BLaER1 (cell line): Measurements from ENCODE around the gene GRIFIN.
A peak's percentile ranks its signal among the peaks of the same experiment; 100 is the strongest.

Experiments used
- H3K27ac ChIP-seq: shearing (Covaris generic); formaldehyde crosslinking; 2 replicates; pipeline ENCODE4 v1.8.1; 2022
- H3K27me3 ChIP-seq: shearing (Covaris generic); formaldehyde crosslinking; 2 replicates; pipeline ENCODE4 v1.8.1; 2022
- H3K36me3 ChIP-seq: shearing (Covaris generic); formaldehyde crosslinking; 2 replicates; pipeline ENCODE4 v1.8.1; 2022
- H3K4me1 ChIP-seq: shearing (Covaris generic); formaldehyde crosslinking; 2 replicates; pipeline ENCODE4 v1.8.1; 2022
- H3K4me2 ChIP-seq: shearing (Covaris generic); formaldehyde crosslinking; 2 replicates; pipeline ENCODE4 v1.8.1; 2022
- H3K4me3 ChIP-seq: shearing (Covaris generic); formaldehyde crosslinking; 2 replicates; pipeline ENCODE4 v1.8.1; 2022
- H3K9ac ChIP-seq: shearing (Covaris generic); formaldehyde crosslinking; 2 replicates; pipeline ENCODE4 v1.8.1; 2022
- H3K9me3 ChIP-seq: shearing (Covaris generic); formaldehyde crosslinking; 2 replicates; pipeline ENCODE4 v1.8.1; 2022
- H4K20me1 ChIP-seq: shearing (Covaris generic); formaldehyde crosslinking; 2 replicates; pipeline ENCODE4 v1.8.1; 2022
- Cebpa-rat ChIP-seq: shearing (Covaris generic); IDR thresholded peaks from 2 replicates; pipeline ENCODE4 v1.8.1; 2022

The GRIFIN gene

GRCh38 chr7:2507208-2507916 is 31.2 kb upstream of the GRIFIN start:
- Histone ChIP-seq H3K4me2 (peak overlapping the region; percentile 91), H3K36me3 (no peaks in the 10 kb centered on the region), H3K27me3 (no peaks in the 10 kb centered on the region), H3K27ac (peak overlapping the region; percentile 97), H3K4me1 (peaks cover 99% of the 10 kb centered on the region), H4K20me1 (no peaks in the 10 kb centered on the region), H3K9me3 (no peaks in the 10 kb centered on the region), H3K9ac (peak overlapping the region; percentile 76; the same call in 1 of the 2 replicates), H3K4me3 (peak overlapping the region; percentile 51; the same call in 1 of the 2 replicates)
- TF ChIP-seq Cebpa-rat, result no peak

DNA sequence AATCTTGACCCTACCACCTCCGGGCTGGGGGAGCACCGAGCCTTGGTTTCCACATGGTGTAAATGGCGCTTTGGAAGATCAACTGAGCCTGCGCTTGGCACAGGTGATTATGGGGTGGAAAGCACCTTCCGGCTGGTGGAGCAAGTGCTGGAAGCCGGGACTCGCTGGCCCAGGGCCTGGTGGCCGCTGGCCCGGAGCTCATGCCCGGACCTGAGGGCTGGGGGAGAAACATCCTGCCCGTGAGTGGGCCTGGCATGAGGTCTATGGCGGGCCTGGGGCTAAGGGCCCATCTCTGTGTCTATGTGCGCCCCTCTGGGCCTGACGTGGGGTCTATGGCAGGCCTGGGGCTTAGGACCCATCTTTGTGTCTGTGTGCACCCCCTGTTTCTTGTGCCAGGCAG is 29.2 kb upstream of the GRIFIN start:
- no peak for TF ChIP-seq Cebpa-rat
- Histone ChIP-seq H3K27me3 (no peaks in the 10 kb centered on the region), H3K27ac (peak overlapping the region; percentile 97), H4K20me1 (no peaks in the 10 kb centered on the region), H3K4me1 (peaks cover 99% of the 10 kb centered on the region), H3K36me3 (no peaks in the 10 kb centered on the region), H3K4me3 (no peak overlapping the region), H3K4me2 (peak overlapping the region; percentile 91), H3K9me3 (no peaks in the 10 kb centered on the region), H3K9ac (no peak overlapping the region)

- Histone ChIP-seq H3K9ac (peak overlapping the region; percentile 19; the same call in 1 of the 2 replicates), H3K36me3 (no peaks in the 10 kb centered on the region), H3K27me3 (no peaks in the 10 kb centered on the region), H4K20me1 (no peaks in the 10 kb centered on the region), H3K9me3 (no peaks in the 10 kb centered on the region), H3K4me1 (peaks cover 99% of the 10 kb centered on the region), H3K27ac (0 out of 2 replicates have a peak overlapping the region, but pooled peaks have one; percentile 56), H3K4me2 (peak overlapping the region; percentile 91), H3K4me3 (no peak overlapping the region)
- TF ChIP-seq Cebpa-rat, result no peak
These were observed 28.7 kb upstream of the GRIFIN start for GRCh38 chr7:2504889-2505375.

DNA sequence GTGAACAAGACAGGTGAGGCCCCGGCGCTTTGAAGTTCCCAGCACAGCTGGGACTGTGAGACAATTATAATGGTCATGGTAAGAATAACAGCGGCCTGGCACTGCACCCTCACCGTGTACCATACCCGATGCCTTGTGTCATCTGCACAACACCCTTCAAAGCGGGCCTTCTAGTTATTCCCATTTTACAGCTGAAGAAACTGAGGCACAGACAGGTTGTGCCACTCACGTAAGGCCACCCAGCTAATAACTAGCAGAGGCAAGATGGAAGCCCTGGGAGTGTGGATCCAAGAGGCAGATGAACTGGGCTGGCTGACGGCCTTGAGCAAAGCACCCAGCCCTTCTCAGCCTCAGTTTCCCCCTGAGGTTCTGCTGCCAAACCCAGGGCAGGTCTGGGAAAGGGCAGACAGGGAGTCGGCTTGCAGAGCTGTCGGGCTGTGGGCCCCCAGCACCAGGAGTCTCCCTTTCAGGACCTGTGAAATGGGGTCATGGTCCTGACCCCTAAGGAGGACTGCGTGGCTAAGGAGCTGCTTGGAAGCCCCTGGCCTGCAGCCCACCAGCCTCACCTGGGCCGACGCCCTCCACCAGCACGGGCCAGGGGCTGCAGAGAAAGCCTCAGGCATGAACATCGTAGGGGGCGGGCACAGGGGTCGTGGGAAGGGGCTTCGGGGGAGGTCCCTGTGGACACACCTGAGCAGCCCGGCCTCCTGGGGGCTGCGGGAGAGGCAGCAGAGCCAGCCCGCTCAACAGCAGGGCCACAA is 28.1 kb upstream of the GRIFIN start:
- TF ChIP-seq Cebpa-rat, result no peak

DNA sequence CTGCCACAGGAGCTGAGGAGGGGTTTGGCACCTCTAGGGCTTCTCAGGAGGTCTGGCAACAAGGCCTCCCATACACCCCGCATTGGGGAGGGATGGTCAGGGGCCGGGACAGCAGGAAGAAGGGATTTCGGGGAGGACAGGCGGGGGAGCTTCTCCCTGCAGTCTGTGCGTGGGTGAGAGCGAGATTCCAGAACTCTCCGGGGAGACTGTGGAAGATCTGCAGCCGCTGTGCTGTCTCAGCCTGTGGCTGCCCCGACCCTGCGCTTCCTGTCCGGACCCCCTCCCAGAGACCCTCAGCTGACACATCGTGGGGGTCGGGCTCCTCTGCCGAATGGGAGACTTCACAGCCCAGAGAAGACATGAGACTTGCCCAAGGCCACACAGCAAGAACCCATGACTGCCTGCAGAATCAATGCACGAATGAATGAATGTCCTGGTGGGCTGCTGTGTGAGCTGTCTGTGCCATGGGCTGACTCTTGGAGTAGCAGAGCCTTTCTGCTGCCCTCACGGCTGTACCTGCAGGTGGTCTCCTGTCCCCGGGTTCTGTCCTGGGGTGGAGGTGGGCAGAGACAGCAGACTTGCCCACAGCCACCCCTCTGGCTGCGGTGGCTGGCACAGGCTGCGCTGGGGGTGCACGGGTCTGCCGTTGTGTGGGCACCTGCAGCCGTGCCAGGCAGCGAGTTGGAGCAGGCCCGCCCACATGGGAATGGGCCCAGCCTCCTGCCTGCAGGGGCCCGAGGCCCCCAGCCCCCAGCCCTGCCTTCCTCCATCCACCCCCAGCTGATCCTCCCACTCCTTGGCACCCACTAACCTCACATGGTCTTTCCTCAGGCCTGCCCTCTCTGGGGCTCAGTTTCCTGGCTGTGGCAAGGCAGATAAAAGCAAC is 27.1 kb upstream of the GRIFIN start:
- H3K36me3 ChIP-seq, result no peaks in the 10 kb centered on the region
- H3K27me3 ChIP-seq, result no peaks in the 10 kb centered on the region
- H3K4me1 ChIP-seq, result peaks cover 99% of the 10 kb centered on the region
- TF ChIP-seq Cebpa-rat, result no peak
- no peaks in the 10 kb centered on the region for H4K20me1 ChIP-seq
- H3K9me3 ChIP-seq, result no peaks in the 10 kb centered on the region
- H3K4me2 ChIP-seq, result peak overlapping the region; percentile 91
- no peak overlapping the region for H3K4me3 ChIP-seq
- peak overlapping the region; percentile 56 for H3K27ac ChIP-seq
- H3K9ac ChIP-seq, result peak overlapping the region; percentile 22; the same call in 1 of the 2 replicates

More for the DNA sequence above, 28.1 kb upstream of the GRIFIN start:
- Histone ChIP-seq H4K20me1 (no peaks in the 10 kb centered on the region), H3K36me3 (no peaks in the 10 kb centered on the region), H3K9me3 (no peaks in the 10 kb centered on the region), H3K27me3 (no peaks in the 10 kb centered on the region), H3K4me2 (peak overlapping the region; percentile 91), H3K9ac (peak overlapping the region; percentile 22; the same call in 1 of the 2 replicates), H3K4me1 (peaks cover 98% of the 10 kb centered on the region), H3K4me3 (no peak overlapping the region), H3K27ac (peak overlapping the region; percentile 56; the same call in 1 of the 2 replicates)

- Histone ChIP-seq H3K9ac (no peak overlapping the region), H3K27ac (peak overlapping the region; percentile 51; the same call in 1 of the 2 replicates), H3K36me3 (no peaks in the 10 kb centered on the region), H3K9me3 (no peaks in the 10 kb centered on the region), H3K4me1 (peaks cover 99% of the 10 kb centered on the region), H3K27me3 (no peaks in the 10 kb centered on the region), H3K4me2 (peak overlapping the region; percentile 91), H4K20me1 (no peaks in the 10 kb centered on the region), H3K4me3 (no peak overlapping the region)
- no peak for TF ChIP-seq Cebpa-rat
These were observed 26.4 kb upstream of the GRIFIN start for GRCh38 chr7:2502647-2502966.

DNA sequence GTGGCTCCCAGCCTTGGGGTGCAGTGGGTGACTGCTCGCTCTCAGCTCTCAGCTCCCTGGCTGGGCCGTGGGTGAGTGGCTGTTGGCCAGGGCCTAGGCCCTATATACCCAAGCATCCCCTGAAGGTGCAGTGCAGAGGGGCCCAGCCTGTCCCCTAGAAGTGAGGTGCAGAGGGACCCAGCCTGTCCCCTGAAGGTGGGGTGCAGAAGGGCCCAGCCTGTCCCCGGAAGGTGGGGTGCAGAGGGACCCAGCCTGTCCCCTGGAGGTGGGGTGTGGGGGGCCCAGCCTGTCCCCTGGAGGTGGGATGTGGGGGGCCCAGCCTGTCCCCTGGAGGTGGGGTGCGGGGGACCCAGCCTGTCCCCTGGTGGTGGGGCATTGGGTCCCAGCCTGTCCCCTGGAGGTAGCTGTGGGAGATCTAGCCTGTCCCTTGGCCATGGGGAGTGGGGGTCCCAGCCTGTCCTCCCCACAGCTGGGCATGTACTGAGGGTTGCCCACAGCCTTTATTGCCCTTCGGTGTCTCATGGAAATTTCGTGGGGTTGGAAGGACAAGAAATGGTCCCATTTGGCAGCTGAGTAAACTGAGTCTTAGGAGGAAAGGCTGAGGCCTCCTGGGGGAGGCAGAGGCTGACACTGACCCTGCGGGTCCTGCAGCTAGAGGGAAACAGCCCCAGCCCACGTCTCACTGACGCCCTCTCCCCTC is 25.9 kb upstream of the GRIFIN start:
- H3K27me3 ChIP-seq, result no peaks in the 10 kb centered on the region
- no peaks in the 10 kb centered on the region for H4K20me1 ChIP-seq
- peak overlapping the region; percentile 91 for H3K4me2 ChIP-seq
- H3K4me3 ChIP-seq, result no peak overlapping the region
- H3K9me3 ChIP-seq, result no peaks in the 10 kb centered on the region
- peak overlapping the region; percentile 51 for H3K27ac ChIP-seq
- H3K4me1 ChIP-seq, result peaks cover 99% of the 10 kb centered on the region
- H3K9ac ChIP-seq, result no peak overlapping the region
- TF ChIP-seq Cebpa-rat, result no peak
- H3K36me3 ChIP-seq, result no peaks in the 10 kb centered on the region

- Histone ChIP-seq H4K20me1 (no peaks in the 10 kb centered on the region), H3K27ac (peak overlapping the region; percentile 68), H3K27me3 (no peaks in the 10 kb centered on the region), H3K9ac (peak overlapping the region; percentile 20; the same call in 1 of the 2 replicates), H3K4me3 (no peak overlapping the region), H3K36me3 (no peaks in the 10 kb centered on the region), H3K4me1 (peaks cover 99% of the 10 kb centered on the region), H3K9me3 (no peaks in the 10 kb centered on the region), H3K4me2 (peak overlapping the region; percentile 91)
- TF ChIP-seq Cebpa-rat, result no peak
These were observed 24.5 kb upstream of the GRIFIN start for GRCh38 chr7:2500701-2501100.
